DND-41 (cell line): Measurements from ENCODE around the gene CPPED1.

Experiments used
- EZH2 ChIP-seq: IDR thresholded peaks from 3 replicates; pipeline ENCODE4 v1.6.1; 2012; ENCODE audit warnings: borderline replicate concordance, low read depth, mild to moderate bottlenecking, moderate library complexity, low read length, inconsistent platforms; ENCODE audit not compliant: severe bottlenecking
- TF ChIP-seq, protein P1 (sequence below): IDR thresholded peaks from 2 replicates; pipeline ENCODE4 v1.5.1; 2012; ENCODE audit warnings: borderline replicate concordance, low read length, moderate library complexity, mild to moderate bottlenecking; ENCODE audit not compliant: poor library complexity, severe bottlenecking; ENCODE audit errors: extremely low read depth

DNA sequence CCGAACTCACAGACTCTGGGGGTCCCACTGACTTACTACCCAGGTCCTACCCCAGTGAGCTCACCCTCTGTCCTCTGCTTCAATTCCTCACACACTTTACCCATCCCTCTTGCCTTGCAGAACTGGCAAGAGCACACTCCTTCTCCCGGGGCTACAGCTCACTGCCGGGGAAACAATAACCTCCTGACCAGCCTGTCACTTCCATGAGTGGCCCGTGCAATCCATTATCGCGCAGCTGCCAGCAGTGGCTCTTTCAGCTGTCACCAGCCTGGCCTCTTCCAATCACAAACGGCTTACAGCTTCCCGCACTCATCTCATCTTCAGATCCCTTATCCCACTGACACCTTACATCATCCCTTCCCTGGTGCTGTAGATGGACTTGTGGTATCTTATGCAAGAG lies 79.5 kb downstream of the CPPED1 start:
- TF ChIP-seq, protein P1, sequence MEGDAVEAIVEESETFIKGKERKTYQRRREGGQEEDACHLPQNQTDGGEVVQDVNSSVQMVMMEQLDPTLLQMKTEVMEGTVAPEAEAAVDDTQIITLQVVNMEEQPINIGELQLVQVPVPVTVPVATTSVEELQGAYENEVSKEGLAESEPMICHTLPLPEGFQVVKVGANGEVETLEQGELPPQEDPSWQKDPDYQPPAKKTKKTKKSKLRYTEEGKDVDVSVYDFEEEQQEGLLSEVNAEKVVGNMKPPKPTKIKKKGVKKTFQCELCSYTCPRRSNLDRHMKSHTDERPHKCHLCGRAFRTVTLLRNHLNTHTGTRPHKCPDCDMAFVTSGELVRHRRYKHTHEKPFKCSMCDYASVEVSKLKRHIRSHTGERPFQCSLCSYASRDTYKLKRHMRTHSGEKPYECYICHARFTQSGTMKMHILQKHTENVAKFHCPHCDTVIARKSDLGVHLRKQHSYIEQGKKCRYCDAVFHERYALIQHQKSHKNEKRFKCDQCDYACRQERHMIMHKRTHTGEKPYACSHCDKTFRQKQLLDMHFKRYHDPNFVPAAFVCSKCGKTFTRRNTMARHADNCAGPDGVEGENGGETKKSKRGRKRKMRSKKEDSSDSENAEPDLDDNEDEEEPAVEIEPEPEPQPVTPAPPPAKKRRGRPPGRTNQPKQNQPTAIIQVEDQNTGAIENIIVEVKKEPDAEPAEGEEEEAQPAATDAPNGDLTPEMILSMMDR: no peak
- no peak for TF ChIP-seq EZH2
